Astrocyte of the cerebellum (primary cell): ENCODE results near the gene FLII.

Experiments used
- DNase-seq: peaks from one replicate; pipeline ENCODE4 v3.0.0-alpha.2; 2011; ENCODE audit warnings: low read depth
- H3K4me3 ChIP-seq: 2 replicates; pipeline ENCODE4 v1.5.1; 2011; ENCODE audit warnings: mild to moderate bottlenecking, low read depth, low read length, moderate library complexity
- CTCF ChIP-seq: IDR thresholded peaks from 2 replicates; pipeline ENCODE4 v1.5.1; 2012; ENCODE audit warnings: low read length, low read depth, moderate library complexity, mild to moderate bottlenecking; ENCODE audit errors: missing control alignments
- in situ Hi-C: cut with HindIII; loops from 2 replicates; pipeline ENCODE4 v1.10.0; 2017; ENCODE audit warnings: low sequenced_read_pairs

FLII gene

GRCh38 chr17:18245038-18245776, 13.3 kb downstream of the FLII start:
- in situ Hi-C loops = no loop called here
- no peak for TF ChIP-seq CTCF
- no peak overlapping the region for H3K4me3 ChIP-seq
- DNase-seq = no peak

- in situ Hi-C loops = no loop called here
- DNase-seq = no peak
- H3K4me3 ChIP-seq = no peak overlapping the region
- TF ChIP-seq CTCF = no peak
These were observed 17.2 kb downstream of the FLII start for GRCh38 chr17:18241229-18241871.

DNA sequence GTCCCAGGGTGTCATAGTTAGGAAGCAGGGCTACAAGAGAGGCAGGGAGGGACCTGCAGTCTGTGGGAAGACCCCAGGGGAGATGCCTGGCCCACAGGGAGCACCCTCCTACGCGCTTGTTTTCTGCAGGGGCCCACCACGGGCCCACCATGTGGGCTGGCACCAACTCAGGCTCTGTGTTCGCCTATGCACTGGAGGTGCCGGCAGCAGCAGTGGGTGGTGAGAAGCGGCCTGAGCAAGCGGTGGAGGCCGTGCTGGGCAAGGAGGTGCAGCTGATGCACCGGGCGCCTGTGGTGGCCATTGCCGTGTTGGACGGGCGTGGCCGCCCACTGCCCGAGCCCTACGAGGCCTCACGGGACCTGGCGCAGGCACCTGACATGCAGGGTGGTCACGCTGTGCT, 18.1 kb downstream of the FLII start:
- DNase-seq = no peak
- TF ChIP-seq CTCF = no peak
- no peak overlapping the region for H3K4me3 ChIP-seq
- in situ Hi-C loops = no loop called here

- no peak overlapping the region for H3K4me3 ChIP-seq
These were observed 20.2 kb downstream of the FLII start for GRCh38 chr17:18238299-18238698.

GRCh38 chr17:18237461-18237860, 21.1 kb downstream of the FLII start:
- in situ Hi-C loops = no loop called here
- no peak overlapping the region for H3K4me3 ChIP-seq
- no peak for TF ChIP-seq CTCF
- no peak for DNase-seq

More at GRCh38 chr17:18238299-18238698, 20.2 kb downstream of the FLII start:
- TF ChIP-seq CTCF = no peak
- DNase-seq = no peak
- in situ Hi-C loops = no loop called here

DNA sequence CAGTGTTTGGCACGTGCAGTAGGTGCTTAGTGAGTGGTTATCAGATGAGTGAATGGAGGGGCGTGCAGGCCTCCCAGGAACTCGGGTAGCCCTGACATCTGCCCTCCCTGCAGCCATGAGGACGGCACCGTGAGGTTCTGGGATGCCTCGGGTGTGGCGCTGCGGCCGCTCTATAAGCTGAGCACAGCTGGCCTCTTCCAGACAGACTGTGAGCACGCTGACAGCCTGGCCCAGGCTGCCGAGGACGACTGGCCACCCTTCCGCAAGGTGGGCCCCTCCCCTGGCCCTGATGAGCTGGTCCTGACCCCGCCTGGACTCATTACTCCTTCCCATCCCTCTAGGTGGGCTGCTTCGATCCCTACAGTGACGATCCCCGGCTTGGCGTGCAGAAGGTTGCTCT, 22.0 kb downstream of the FLII start:
- H3K4me3 ChIP-seq = no peak overlapping the region
- TF ChIP-seq CTCF = no peak
- in situ Hi-C loops = no loop called here
- no peak for DNase-seq
